Prostate gland (tissue), 2 donors: ENCODE data around the gene FIBP.

ENCODE experiments used
- CTCF ChIP-seq, 4 experiments: fragments of 200-600 bp in 2 of 4; fragments of 450-650 bp in 2 of 4; sonication (generic) in 2 of 4; IDR thresholded peaks; 1 replicate in 3 of 4; 2 replicates in 1 of 4; pipeline ENCODE4 v1.5.1; 2016 to 2019; ENCODE audit warnings: antibody characterized with exemption in 4 of 4, mild to moderate bottlenecking in 2 of 4, moderate library complexity in 2 of 4
- POLR2A ChIP-seq: fragments of 450-650 bp; IDR thresholded peaks from one replicate; pipeline ENCODE4 v1.6.1; 2016; ENCODE audit warnings: antibody characterized with exemption, mild to moderate bottlenecking
- POLR2AphosphoS5 ChIP-seq: sonication (generic); formaldehyde crosslinking; IDR thresholded peaks from one replicate; pipeline ENCODE4 v1.6.1; 2017; ENCODE audit warnings: antibody characterized with exemption

GRCh38 chr11:65907878-65908277 lies 19.6 kb upstream of the FIBP start:
- no peak for TF ChIP-seq CTCF (IDR thresholded peaks at IDR 0.05)
- no peak for TF ChIP-seq POLR2A
- no peak for TF ChIP-seq POLR2AphosphoS5
